GM04503 (cell line): ENCODE results near the gene NTM.

Source experiments
- DNase-seq: peaks from one replicate; pipeline ENCODE4 v3.0.0-alpha.2; 2012; ENCODE audit warnings: low read depth

NTM gene

GRCh38 chr11:131832079-131832478, 461.7 kb downstream of the NTM start:
- no peak for DNase-seq

GRCh38 chr11:131833366-131833765, 463.0 kb downstream of the NTM start:
- DNase-seq, result no peak

- no peak for DNase-seq
Measured at GRCh38 chr11:131837562-131837961, 467.1 kb downstream of the NTM start.

DNA sequence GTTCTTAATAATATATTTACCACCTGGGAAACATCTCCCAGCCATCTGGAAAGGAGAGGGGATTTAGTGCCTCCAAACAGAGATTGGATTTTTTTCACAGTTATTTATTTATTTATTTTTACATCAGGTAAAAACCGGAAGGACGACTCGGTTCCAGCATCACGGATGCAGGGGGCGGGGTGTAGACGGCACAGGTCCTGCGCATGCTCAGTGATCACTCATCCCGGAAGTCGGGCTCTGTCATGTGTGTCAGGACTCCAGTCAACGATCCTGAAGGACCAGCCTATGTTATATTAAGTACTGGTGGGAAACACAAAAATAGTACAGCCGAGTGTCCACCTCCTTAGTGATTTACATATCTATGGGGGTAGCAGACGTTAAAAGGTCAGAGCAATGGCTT, 467.6 kb downstream of the NTM start:
- no peak for DNase-seq

- DNase-seq, result no peak
Measured at GRCh38 chr11:131839326-131839725, 468.9 kb downstream of the NTM start.

GRCh38 chr11:131840545-131840944, 470.1 kb downstream of the NTM start:
- DNase-seq, result no peak

DNA sequence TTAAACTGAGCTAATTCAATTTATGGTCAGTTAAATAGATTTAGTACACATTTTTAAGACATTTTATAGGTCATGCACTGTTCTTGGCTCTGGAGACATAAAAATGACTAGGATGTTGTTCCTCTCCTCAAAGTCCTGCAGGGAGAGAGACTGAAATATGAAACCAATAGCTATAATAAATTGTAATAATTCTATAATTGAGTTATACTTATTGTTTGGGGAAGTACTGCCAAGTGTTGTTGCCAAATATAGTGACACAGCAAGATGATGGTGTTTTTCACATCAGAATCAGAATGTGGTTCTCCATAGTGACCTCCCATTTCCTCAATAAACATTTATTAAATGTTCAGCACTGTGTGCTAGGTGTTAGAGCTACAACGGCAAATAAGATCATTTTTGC, 470.6 kb downstream of the NTM start:
- no peak for DNase-seq

DNA sequence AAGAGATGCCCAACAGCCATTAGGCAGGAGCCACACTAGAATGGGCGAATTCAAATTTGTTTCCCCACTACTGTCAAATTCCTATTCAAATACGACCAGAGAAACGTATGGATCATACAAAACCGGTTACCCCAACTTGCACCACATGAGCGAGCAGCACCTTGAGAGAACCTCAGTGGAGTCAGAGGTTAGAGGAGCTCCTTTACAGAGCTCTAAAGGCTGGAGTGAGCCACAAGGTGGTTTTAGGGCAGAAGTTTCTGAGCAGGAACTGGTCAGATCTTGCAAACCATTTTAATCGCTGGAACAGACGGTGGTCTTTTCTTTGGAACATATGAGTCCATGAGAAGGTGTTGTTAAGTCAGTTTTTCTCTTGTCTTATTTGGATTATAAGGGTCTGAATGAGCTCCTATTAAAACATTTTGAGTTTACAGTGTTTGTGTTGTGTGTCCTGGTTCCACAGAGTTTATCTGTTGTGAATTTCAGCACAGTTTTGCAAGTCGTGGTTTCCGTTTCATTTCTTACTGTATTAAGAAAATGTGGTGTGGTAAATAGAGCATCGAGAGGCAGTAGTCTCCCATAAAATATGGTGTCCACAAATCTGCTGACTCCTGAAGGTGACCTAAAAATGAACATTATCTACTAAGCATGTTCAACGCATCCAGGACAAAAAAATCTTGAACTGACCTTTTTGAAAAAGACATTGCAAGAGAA, 471.7 kb downstream of the NTM start:
- no peak for DNase-seq

GRCh38 chr11:131845255-131845654, 474.8 kb downstream of the NTM start:
- no peak for DNase-seq

GRCh38 chr11:131849485-131849884, 479.1 kb downstream of the NTM start:
- DNase-seq, result no peak

DNA sequence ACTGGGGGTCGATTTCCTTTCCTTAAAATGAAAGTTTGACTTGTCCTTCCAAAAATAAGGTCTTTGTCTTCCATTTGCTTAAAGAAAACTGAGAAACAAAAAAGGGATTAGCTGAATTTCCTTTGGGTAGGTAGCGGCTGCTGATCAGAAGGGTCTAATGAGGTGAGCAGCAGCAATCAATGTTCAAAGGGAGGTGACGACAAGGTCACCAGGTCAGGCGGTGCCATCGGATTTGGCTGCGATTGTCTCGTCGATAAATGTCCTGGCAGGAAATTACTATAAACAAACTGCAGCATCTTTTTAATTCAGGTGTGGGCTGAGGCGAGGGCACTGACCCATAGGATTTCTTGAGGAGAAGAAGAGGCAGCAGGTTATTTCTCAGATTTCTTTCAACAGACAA, 480.1 kb downstream of the NTM start:
- DNase-seq, result no peak

DNA sequence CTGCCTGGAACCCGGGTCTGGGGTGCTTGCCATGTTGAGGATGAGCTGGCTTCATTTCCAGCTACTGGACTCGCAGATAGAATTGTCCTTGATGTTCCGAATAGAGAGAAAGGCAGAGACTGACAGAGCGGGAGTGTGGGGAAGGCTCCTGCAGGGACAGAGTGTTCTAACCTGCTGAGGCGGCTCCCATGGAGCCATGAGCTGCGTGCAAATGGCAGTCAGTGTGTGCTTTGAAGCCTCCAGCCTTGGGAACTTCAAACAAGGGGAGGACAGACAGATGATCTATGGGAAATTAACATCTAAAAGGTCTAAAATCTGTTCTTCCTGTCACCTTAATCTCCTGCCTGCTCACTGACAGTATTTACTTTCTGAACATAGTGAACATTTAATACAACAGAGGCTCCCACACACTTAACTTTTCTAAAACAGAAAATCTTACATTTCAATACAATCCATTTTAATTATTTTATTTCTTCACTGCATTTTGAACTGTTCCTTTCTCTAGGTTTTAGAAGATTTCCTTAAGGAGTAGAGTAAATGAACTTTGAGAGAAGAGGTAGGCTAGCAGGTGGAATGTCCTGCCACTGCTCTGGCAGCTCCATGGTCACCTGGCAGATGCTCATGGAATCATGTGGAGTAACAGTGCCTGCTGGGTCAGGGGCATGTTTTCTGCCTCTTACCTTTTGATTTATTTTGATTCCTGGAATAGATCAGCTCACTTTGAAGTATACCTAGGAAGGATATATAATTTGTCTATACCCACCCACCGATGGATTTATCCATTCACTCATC, 481.7 kb downstream of the NTM start:
- DNase-seq, result no peak

DNA sequence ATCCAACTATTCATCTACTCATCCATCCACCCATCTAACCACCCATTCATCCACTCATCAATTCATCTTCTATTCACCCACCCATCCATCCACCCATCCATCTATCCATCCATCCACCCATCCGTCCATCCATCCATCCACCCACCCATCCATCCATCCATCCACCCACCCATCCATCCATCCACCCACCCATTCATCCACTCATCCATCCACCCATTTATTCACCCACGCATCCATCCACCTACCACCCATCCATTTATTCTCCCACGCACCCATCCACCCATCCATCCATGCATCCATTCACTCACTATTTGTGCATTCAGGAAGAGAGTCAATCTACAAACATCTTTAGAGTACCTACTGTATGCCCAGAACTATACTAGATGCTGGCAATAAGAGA, 482.3 kb downstream of the NTM start:
- DNase-seq, result no peak

- no peak for DNase-seq
Measured at GRCh38 chr11:131854391-131854790, 484.0 kb downstream of the NTM start.

DNA sequence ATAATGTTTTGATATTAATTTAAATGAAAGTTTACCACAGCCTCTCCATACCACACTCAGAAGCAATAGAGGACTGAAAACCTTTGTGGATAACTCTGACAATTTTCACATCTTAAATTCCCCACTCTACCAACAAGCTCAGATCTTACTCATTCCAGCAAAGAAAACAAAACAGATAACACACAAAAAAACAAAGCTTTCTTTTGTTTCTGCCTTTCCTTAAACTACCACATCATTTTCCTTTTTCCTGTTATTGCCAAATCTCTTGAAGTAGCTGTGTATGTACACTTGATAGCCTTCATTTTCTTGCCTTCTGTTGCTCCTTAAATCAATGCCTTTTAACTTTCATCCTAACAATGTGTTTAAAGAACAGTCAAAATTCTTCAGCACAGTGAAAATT, 484.9 kb downstream of the NTM start:
- DNase-seq, result no peak

GRCh38 chr11:131857246-131857645, 486.8 kb downstream of the NTM start:
- DNase-seq, result no peak

GRCh38 chr11:131858505-131858904, 488.1 kb downstream of the NTM start:
- no peak for DNase-seq

GRCh38 chr11:131859538-131860210, 489.3 kb downstream of the NTM start:
- peak; percentile 5 for DNase-seq

DNA sequence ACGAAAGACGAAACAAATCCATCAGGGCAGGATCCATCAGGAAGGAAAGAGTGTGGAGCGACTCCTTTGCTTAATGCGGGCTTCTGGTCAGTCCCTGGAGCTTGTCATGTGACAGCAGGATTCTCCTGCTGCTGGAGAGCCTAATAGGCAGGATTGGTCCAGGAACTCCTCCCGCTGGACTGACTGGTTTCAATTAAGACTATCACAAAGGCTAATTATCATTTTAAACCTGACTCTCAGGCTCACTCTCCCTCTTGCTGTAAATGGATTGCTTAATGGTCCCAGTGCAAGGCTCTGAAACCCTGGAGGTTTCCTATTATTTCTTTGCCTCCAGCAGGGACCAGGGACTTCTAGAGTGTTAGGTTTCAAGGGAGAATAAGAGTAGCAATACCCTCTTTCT, 493.8 kb downstream of the NTM start:
- no peak for DNase-seq

DNA sequence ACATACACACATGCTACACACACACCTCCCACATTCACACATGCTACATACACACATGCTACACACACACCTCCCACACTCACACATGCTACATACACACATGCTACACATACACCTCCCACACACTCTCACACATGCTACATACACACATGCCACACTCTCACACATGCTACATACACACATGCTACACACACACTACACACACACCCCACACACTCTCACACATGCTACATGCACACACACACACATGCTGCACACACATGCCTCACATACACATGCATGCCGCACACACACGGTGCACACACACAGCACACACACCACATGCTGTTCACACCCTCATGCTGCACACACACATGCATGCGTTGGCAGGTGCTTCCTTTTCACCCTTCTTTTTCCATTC, 495.4 kb downstream of the NTM start:
- no peak for DNase-seq

DNA sequence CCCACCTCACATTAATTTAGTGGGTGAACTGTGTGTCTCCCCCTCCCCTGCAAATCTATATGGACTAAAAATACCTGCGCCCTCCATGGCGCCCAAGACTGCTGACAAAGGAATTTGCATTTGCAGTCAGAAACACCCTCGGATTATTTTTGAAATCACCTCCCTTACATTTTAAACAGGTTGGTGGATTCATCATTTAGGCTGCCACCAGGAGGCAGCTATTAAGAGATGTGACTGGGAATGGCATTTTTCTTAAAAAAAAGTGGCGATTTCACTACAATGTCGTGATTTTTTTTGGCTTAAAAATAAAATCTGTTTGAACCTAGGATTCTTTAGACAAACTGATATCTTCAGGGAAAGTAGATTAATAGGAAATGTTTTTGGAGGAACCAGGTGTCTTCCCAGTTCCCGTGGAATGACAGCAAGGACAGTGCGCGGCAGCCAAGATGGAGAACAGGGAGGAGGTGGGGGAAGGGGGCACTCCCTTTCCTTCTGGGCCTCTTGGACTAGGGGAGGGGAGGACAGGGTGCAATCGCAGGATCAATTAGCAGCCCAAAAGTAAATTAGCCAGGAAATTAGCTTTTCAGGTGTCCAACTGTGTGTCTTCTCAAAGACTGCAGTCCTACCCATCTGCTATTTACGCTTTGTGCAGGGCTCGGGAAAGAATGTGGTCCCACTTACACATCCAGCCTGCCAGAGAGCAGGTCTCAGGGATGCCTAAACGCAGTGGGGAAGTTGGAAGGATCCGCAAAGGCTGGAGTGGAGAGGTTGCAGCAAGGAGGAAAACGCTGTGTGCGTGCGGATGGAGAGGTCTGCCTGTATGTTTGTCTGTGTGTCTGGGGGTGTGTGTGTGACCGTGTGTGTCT, 496.4 kb downstream of the NTM start:
- DNase-seq, result no peak
